ENCODE measurements around the gene CFAP100.

CFAP100 gene

DNA sequence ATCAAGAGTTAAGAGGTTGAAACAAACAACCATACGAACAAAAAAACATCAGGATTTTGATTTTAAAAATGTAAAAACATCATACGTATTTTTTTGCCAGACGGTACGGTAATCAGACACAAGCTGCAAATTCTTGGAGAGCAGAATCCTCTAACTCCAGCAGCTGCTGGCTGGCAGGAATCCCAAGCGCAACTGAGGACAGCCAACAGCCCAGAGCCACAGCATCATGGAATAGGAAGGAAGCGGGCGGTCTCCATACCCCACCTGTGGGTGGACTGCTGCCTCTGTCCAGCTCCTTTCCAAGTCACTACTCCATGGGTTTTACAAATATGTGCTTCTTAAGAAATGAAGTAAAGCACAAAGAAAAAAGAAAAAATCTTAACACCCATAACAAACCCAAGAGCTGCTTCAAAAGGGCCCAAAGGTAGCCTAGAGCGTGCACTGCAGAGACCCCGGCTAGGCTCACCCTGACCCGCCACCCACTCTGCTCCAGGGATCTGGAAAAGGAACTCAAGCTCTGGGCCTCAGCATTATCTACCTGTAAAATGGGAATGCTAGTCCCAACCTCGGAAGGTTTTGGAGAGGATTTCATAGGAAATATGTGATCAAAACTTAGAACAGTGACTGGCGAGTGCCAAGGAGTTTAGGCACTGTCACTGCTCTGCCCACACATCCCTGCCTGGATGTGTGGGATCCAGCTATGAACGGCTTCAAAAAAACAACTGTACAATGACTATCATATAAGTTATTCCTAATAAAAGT is 47.6 kb downstream of the CFAP100 start:
- no peak for DNase-seq (ENCODE audit: low read depth)

DNA sequence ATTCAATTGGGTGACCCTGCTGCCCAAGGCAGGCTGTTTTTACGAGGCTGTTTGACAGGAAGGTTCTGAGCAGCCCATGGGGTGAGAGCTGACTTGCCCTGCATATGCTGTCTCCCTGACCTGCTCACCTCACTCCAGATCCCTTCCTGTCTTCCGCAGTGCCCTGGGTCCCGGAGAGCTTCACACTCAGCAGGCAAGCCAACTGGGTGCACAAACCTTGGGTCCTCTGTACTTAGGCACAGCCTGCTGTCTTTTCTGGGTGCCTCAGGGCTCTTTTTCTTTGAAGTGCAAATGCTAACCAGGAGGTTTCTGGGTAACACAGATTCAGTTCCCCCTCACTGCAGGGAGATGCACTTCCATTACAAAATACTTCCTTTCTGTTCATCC is 48.1 kb downstream of the CFAP100 start:
- no peak for DNase-seq (ENCODE audit: low read depth)

DNA sequence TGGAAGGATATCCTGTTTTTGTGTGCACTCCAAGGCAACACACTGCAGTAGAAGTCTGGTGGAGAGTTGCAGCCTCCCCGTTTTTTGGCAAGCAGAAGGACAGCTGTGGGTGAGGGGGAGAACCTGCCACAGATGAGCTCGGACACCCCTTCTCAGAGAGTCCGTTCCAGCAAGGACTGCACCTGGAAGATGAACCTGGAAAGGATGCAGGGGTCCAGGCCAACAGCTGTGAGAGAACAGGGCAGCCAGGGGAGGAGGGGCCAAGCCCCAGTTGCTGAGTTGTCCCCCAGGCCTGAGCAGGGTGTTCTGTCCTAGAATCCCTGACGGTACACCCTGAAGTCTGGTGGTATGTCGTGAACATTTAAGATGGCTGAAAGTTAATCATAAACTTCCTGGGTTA is 50.8 kb downstream of the CFAP100 start:
- DNase-seq (ENCODE audit: low read depth), result no peak

DNA sequence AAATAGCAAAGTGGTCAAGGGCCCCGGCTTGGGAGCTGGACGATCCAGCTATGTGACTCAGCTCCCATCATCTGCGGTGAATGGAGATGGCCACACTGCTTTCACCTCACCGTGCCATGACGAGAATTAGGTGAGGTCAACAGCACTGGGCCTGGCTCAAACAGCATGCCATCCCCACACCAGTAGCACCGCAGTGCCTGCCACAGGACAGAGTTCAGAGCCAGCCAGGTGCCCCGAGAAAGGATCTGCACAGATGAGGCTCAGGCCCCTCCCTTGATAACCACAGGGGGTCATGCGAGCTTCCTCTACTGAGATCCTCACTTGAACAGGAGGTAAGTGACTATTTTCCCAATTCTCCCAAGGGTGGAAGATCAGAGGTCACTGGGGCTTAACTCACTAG is 51.6 kb downstream of the CFAP100 start:
- DNase-seq (ENCODE audit: low read depth), result no peak

DNA sequence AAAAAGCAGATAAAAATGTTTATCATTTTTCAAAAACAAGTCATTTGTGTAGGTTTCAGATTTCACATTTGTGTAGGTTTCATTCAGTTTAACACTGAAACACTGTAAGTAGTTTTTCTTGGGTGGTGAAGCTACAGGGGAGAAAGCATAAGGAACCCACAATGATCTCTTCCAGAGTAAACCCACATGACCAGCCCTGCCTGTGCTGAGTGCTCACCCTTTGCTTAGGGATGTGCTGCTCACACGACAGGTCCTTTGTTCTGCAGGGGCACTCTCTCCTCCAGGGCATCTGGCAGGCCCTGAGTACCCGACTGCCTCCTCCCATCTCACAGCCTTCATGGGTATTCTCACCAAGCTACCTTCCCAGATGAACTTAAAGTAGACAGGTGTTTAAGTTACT is 52.1 kb downstream of the CFAP100 start:
- no peak for DNase-seq (ENCODE audit: low read depth)

DNA sequence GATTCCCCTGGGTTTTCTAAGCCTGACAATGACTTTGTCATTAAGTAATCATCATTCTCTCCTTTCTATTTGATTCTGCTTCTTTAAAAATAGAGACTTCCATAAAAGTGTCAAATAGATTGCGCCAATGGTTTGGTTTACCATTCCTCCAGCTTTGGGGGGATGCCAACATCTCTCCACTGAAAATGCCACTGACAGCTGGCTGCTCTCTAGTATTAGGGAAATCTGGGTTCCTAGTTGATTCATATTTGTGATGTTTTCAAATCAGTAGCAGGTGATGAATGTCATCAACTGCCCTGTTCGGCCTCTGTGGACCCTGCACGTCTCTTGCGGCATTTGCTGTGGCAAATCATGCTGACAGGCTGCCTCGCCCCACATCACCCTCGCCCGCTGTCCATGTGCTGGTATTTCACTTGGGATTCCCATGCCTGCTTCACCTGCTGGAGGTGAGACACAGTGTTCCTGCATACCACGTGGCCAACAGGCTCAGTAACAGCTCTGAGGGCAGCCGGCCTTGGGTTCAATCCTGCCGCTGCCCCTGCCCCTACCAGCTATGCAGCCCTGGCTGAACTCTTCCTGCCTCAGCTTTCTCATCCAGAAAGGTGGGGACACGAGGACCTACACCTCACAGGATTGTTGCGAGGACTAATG is 52.9 kb downstream of the CFAP100 start:
- DNase-seq (ENCODE audit: low read depth), result peak; percentile 19

DNA sequence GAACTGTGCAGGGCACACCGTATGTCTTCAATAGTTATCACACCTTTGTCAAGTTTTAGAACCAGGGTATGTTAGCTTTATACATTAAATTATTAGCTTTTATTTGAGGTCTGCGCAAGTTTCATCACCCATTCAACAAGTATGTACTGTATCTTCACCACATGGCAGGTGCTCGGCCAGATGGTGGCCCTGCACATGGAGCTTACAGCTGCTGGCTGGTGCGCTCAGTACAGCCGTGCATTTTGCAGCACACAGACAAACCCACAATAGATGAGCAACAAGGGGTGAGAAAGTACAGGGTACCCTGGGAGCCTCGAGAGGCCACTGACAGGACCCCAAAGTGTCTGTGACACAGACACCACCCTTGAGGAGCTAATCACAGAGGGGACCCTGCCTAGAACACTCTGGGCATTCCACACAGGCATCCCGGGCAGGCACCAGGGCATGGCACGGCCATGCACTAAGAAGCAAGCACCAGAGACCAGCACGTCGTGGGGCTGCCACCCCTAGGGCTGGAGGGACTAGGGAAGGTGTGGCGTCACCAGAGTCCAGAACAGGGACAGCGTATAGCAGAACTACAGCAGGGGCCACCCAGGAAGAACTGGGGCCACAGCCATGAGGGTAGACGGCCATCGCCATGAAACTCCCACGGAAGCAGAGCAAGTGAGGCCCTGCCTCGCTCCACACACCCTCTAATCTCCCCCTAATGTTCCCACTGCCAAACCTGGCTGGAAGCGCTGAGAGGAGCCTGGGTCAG is 53.6 kb downstream of the CFAP100 start:
- DNase-seq (ENCODE audit: low read depth), result no peak

DNA sequence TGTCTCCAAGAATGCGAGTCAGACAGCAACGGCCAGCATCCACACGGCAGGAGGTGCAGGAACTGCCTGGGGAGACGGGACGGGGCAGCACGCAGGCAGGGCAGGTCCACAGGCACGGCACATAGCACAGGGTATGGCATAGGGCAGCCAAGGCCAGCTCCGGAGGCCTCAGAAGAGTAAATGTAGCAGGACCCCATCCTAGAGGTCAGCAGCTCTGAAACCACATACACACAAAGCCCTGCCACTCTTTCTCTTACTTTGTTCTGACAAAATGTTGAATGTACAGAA is 54.1 kb downstream of the CFAP100 start:
- no peak for DNase-seq (ENCODE audit: low read depth)

DNA sequence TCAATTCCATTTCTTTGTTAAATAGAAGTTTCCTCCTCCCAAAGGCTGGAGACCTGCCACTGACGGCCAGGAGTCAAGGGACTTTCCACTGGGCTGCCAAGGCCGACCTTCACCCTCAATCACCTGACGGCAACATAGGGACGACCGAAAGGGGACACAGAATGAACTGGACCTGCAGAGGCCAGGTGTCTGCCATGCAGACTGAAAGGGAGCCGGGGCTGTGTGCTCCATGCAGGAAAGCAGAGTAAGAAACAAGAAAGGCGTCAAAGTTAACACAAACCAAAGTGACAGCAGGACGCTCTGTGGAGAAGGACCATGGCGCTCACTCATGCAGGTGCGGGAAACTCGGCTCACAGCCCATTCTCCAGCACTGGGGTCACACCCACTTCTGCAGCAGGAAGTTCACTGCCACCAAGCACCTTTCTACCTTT is 54.9 kb downstream of the CFAP100 start:
- DNase-seq (ENCODE audit: low read depth), result no peak

DNA sequence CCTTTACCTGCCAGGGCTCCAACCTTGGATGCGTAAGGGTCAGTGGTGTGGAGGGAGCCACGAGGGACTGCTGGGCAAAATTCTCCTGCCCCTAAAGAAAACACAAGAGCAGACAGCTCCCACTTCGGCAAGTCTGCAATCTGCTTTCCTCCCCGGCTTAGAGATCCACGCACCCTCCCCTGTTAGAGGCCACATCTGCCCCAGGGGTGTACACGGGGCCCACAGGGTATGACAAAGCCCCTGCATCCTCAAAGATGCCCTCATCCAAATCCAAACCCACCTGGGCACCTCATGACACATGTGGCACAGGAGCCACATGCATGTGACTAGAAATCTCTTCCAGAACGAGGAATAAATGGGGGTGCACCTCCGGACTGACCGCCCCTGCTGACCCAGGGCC is 55.5 kb downstream of the CFAP100 start:
- no peak for DNase-seq (ENCODE audit: low read depth)

DNA sequence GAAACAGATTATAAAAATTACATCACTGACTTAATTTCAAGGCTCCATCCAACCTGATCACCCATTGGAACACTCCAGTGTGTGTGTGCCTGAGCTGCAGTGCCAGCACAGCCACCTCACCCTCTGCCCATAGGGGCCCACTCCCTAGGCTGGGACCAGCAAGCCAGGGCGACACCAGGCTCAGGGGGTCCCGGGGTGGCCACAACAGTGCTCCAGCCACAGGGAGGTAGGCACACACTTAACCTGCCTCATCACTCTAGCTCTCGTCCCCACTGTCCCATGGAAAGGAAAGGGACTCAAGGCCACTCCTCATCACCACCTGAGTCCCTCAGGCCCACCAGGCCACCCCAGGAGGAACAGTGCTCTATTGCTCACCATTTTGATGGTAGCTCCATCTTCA is 56.0 kb downstream of the CFAP100 start:
- DNase-seq (ENCODE audit: low read depth), result no peak

DNA sequence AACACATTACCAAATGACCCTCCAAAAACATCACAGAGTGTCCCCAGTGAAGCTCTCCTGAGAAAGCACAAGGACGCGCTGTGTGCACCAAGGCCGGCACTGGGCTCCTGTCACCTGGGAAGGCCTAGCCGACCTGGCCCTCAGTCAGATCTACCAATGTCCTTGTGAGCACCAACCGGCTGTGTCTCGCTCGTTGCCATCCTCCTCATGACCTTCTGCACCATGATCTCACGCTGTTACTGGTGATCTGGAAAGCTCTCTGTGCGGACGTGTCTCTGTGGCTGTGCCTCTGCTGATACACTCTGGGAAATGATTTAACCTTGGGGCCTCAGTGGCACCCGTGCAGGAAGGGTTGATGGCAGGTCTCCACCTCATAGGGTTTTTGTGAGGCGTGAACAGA is 56.8 kb downstream of the CFAP100 start:
- no peak for DNase-seq (ENCODE audit: low read depth)

DNA sequence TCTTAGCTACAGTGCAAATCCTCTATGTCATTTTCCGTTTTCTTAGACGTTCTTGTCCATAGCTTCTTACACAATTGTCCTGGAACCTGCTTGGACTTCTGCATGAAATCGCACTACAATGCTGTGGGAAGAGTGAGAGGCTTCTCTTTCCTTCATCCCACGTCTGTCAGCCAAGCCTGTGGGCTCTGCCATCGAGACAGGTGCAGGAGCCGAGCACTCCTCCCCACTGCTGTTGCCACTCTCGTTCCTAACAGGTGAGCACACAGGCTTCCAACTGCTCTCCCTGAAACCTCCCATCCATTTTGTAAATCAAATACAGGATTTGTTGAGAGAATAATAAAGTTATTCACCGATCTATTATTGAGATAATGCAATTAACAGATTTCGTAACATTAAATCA is 57.5 kb downstream of the CFAP100 start:
- no peak for DNase-seq (ENCODE audit: low read depth)

DNA sequence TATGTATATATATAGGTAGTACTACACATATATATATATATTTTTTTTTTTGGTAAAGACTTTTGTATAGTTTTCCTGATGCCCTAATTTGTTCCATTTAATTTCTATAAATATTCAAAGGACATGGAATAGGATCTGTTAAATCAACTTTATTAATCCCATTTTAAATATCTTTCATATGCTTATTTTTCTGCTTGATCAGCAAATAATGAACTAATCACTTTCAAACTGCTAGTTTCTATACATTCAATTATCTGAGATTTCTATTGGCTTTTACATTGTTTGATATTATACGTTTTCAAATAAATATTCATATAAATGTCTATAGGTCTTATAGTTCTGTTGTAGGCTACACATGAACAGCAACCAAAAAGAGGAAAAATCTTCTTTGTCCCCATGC is 59.3 kb downstream of the CFAP100 start:
- no peak for DNase-seq (ENCODE audit: low read depth)

DNA sequence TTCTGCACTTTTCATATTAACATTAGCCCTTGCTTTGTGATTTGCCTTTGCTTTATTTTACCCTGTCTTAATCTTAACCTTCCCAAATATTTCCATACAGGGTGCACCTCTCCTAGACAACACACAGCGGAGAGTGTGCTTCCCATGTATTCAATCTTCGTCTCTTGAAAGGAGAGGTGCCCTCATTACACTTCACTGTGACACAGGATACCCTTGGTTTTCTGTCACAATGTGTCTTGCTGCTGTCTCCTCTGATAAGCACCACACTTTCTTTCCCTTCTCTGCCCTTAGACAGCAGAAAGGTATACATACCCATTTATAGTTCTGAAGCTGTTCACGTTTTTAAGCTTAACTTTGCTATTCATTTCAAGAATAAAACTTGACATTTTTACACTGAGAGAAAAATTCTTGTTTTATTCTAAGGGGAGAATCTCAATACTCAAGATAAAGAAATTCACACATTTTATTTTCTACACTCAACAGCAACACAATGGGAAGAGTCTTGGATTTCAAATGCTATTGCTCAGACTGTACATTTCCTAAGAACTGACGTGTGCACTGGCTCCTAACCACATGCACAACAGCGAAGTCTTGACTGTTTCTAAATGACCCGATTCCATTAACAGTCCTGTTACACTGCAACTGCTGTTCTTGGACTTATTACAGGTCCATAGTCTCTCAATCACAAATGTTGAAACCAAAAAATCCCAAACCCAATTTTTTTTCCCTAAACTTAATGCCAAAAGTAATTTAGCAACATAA is 59.9 kb downstream of the CFAP100 start:
- DNase-seq (ENCODE audit: low read depth), result peak; percentile 31

DNA sequence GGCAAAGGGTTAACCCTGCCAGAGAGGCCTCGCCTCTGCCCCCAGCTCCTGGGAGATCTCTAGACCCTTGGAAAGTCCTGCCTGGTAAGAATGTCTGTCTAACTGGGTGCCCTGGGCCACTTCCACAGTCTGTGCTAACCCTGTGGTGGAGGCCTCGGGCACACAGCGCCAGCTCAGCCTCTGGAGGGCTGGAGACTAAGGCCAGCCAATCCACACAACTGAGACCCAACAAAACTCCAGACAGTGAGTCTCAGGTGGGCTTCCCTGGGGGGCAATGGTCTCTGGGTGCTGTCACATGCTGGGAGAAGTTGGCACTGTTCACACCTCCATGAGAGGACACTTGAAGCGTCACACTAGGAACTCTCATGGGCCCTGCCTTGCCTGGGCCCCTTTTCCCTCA is 61.5 kb downstream of the CFAP100 start:
- no peak for DNase-seq (ENCODE audit: low read depth)

DNA sequence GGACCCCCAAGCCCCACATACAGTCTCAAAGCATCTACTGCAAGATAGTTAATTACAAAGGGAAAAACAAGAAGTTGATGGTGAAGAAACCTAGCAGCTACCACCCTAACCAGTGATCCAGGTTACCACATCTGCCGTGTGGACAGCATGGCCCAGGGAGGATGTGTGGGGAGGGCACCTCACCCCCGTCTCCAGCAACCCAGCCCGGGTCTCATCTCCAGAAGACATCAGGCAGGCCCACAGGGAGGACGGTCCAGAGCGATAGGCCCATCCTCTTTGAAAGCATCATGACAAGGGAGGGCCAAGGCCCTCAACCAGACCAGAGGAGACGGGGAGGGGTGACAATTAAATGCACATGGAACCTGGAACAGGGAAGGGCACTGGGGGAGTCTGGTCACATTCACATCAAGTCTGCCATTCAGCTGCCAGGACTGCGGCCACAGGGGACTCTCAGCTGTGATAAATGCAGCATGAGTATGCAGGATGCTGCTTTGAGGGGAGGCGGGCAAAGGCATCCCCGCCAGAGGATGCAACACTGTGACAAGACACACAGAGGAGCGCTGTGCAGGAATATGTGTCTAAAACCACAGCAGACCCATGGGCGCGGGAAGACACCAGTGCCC is 62.2 kb downstream of the CFAP100 start:
- no peak for DNase-seq (ENCODE audit: low read depth)

DNA sequence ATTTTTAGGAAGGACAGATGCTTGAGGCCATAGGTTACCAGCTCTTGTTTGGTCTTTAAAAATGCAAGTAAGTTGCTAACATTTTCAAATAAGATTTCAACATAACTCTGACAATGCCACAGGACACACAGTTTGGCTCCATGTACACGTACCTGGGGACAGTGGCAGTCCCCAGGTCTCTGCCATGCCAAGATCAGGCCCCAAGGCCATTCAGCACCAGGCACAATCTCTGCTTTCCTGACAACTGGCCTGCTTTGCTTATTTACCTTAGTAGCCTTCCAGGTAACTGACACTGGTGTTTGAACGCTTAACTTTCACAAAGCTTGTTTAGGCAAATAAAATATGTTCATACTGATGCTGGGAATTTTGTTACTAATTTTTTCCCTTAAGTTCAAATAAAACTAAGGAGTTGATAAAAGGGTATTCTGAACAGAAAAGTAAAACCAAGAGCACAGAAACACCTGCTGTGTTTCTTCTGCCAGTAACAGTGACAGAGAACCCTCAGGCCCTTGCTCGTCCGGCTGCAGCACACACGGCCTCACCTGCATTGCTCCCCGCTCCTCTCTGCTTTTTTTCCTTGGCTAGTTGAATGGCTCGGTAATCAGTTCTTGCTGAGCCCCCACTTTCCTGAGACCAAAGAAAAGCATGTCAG is 64.5 kb downstream of the CFAP100 start:
- DNase-seq (ENCODE audit: low read depth), result no peak

DNA sequence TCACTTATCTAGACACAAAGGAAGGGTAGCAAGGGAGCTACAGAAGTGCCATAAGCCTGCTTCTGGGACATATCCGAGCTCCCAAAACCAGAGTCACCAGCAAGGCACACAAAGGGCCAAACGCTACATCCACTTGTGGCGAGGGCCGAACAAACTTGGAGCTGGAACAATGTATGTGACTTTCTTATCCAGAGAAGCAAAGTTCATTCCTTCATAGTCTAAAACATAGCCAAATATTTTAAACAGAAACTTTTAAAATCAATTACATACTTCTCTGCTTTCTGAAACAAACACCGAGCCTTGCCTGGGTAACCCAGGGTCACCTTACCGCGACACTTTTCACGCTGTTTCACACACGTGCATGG is 65.0 kb downstream of the CFAP100 start:
- no peak for DNase-seq (ENCODE audit: low read depth)

DNA sequence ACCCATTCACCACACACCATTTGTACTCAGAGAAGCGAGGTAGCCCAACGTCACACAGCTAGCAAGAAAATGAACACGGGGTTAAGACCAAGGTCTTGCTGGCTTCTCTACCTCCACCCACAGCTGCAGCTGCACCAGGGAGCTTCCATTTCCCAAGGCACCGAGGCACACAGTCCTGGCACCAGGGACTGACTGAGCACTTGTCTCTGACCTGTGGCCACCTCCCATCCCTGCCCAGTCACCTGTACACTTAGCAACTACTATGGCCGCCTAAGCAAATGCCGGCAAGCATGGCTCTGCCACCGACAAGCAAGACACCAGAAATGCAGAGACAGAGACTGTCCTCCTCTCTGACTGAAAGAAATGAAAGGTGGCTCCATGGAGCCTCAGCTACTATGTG is 65.7 kb downstream of the CFAP100 start:
- DNase-seq (ENCODE audit: low read depth), result no peak

DNA sequence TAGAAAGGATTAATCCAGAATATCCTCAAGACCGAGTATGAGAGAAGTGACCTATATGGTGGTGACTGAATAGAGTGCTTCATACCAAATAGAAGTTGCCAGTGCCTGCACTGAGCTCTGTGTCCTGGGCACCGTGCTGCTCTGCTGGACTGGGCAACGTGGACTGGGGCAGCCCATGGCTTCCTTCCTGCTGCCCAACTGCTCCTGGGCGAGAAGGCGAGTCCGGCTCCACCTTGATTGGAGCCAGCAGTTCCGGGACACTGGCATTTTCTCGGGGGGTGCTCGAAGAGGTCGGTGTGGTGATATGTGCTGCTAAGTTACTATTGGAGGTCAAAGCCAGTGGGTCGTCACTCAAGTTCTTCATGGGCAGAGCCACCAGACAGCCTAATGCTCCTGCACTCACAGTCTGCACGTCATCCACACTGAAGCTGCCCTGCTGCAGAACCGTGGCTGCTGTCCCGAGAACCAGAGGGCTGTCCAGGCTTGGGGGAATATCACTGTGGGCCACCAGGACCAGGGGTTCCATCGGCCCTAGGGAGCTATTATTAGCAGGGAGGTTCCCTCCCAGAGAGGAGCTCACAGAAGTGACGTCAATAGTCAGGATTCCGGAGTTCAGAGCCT is 66.9 kb downstream of the CFAP100 start:
- DNase-seq (ENCODE audit: low read depth), result no peak

Data from fibroblast of gingiva (primary cell).